ENCODE results near the gene ARHGEF1. TPM values are rescaled to one million over a fixed set of nuclear protein-coding genes. Genes with fewer than 3 reads are reported as not detected.

ARHGEF1 gene
- total RNA-seq, 1 donor from 2014 or later = 28.3 TPM

DNA sequence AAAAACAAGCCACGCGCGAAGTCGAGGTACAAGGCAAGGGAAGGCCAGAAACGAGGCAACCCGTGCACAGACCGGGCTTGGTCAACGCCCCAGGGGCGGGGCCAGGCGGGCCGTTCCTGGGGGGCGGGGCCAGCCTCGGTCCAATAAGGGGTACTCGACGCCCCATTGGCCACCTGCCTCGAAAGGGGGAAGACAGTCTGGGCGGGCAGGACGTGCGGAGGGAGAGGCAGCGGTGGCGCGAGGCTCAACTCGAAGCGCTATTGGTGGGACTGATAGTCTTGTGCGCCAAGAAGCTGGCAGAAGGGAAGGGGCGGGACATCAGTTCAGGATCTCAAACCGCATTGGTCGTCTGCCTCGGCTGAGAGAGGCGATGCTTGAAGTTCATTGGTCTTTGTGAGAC, 38.4 kb upstream of the ARHGEF1 start, which contains the start of gene LYPD4:
TSS of gene LYPD4 (minus strand) at position 83 of the 400 bp plus-strand sequence. CDS start 5,398 bp downstream, outside the sequence.
- Histone ChIP-seq H3K4me1 (no peaks in the 10 kb centered on the region), H3K27me3 (ENCODE audit: low read depth) (peaks cover 84% of the 10 kb centered on the region), H3K36me3 (no peaks in the 10 kb centered on the region), H3K27ac (replicated peaks) (no peak within 1 kb of the TSS), H3K4me3 (no peak within 1 kb of the TSS), H3K9me3 (replicated peaks) (no peaks in the 10 kb centered on the region)
- TF ChIP-seq, protein P1, sequence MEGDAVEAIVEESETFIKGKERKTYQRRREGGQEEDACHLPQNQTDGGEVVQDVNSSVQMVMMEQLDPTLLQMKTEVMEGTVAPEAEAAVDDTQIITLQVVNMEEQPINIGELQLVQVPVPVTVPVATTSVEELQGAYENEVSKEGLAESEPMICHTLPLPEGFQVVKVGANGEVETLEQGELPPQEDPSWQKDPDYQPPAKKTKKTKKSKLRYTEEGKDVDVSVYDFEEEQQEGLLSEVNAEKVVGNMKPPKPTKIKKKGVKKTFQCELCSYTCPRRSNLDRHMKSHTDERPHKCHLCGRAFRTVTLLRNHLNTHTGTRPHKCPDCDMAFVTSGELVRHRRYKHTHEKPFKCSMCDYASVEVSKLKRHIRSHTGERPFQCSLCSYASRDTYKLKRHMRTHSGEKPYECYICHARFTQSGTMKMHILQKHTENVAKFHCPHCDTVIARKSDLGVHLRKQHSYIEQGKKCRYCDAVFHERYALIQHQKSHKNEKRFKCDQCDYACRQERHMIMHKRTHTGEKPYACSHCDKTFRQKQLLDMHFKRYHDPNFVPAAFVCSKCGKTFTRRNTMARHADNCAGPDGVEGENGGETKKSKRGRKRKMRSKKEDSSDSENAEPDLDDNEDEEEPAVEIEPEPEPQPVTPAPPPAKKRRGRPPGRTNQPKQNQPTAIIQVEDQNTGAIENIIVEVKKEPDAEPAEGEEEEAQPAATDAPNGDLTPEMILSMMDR (IDR thresholded peaks at IDR 0.05; ENCODE audit: borderline replicate concordance) = no peak
- no peak for DNase-seq
- intact Hi-C loops (cut with micrococcal nuclease) = no loop called here

DNA sequence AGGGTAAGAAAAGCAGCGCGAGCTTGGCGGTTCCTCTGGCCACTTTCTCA, 38.2 kb upstream of the ARHGEF1 start, which contains the start of gene DMRTC2:
TSS of gene DMRTC2 (plus strand) at position 42 of the 50 bp plus-strand sequence. CDS start 2,387 bp downstream, outside the sequence.
- intact Hi-C loops (cut with micrococcal nuclease) = no loop called here
- Histone ChIP-seq H3K27me3 (ENCODE audit: low read depth) (peaks cover 81% of the 10 kb centered on the region), H3K27ac (replicated peaks) (no peak within 1 kb of the TSS), H3K36me3 (no peaks in the 10 kb centered on the region), H3K4me3 (no peak within 1 kb of the TSS), H3K4me1 (no peaks in the 10 kb centered on the region), H3K9me3 (replicated peaks) (no peaks in the 10 kb centered on the region)
- DNase-seq = no peak
- TF ChIP-seq, protein P1 (IDR thresholded peaks at IDR 0.05; ENCODE audit: borderline replicate concordance) = no peak

DNA sequence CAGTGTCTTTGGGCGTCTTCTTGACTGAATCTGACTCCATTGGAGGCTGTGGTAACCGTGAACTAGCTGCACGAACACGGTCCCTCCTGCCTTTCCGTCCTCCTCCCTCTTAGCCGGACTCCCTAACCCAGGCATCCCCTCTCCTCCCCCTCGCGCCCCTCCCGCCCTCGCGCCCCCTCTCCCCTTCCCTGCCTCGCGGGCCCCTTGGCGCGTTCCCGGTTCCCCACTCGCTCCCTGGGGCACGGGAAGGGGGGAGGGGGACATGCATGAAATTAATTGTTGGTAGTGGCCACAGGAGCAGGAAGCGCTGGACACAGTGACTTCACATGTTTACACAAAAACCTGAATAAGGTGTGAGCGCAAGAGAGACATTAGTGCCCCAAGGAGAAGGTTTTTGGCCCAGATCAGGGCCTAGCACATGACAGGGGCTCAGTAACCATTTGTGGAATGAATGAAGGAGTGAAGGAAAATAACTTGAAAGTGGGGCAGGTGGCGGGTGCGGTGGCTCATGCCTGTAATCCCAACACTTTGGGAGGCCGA, 37.9 kb upstream of the ARHGEF1 start:
- intact Hi-C loops (cut with micrococcal nuclease) = no loop called here
- peaks cover 80% of the 10 kb centered on the region for H3K27me3 ChIP-seq (ENCODE audit: low read depth)
- H3K27ac ChIP-seq (replicated peaks) = no peak overlapping the region
- H3K9me3 ChIP-seq (replicated peaks) = no peaks in the 10 kb centered on the region
- no peak overlapping the region for H3K4me3 ChIP-seq
- TF ChIP-seq, protein P1 (IDR thresholded peaks at IDR 0.05; ENCODE audit: borderline replicate concordance) = no peak
- no peaks in the 10 kb centered on the region for H3K4me1 ChIP-seq
- no peak for DNase-seq
- no peaks in the 10 kb centered on the region for H3K36me3 ChIP-seq

DNA sequence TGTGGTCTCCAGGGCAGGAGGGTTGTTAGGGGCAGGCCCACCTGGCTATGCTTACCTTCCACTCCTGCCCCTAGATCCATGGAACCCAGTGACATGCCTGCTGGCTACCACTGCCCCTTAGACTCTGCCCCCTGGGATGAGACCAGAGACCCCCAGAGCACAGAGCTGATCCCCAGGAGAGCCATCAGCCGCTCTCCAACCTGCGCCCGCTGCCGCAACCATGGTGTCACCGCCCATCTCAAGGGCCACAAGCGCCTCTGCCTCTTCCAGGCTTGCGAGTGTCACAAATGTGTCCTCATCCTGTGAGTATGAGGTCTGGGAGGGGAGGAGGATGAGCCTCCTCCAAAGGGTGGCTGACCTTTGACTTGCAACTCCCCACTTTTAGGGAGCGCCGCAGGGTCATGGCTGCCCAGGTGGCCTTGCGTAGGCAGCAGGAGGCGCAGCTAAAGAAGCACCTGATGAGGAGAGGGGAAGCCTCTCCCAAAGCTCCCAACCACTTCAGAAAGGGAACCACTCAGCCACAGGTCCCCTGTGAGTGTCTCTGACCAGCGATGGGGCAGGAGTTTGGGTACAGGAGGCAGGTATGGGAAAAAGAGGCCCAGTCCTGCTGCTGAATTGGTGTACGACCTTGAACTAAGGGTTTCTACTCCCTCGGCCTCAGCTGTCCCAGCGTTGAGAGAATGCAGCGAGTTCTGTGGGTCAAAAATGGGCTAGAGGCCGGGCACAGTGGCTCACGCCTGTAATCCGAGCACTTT, 35.5 kb upstream of the ARHGEF1 start:
- Histone ChIP-seq H3K36me3 (no peaks in the 10 kb centered on the region), H3K9me3 (replicated peaks) (no peaks in the 10 kb centered on the region), H3K4me1 (no peaks in the 10 kb centered on the region), H3K27me3 (ENCODE audit: low read depth) (peaks cover 77% of the 10 kb centered on the region), H3K27ac (replicated peaks) (no peak overlapping the region), H3K4me3 (no peak overlapping the region)
- TF ChIP-seq, protein P1 (IDR thresholded peaks at IDR 0.05; ENCODE audit: borderline replicate concordance) = no peak
- DNase-seq = no peak
- intact Hi-C loops (cut with micrococcal nuclease) = no loop called here

DNA sequence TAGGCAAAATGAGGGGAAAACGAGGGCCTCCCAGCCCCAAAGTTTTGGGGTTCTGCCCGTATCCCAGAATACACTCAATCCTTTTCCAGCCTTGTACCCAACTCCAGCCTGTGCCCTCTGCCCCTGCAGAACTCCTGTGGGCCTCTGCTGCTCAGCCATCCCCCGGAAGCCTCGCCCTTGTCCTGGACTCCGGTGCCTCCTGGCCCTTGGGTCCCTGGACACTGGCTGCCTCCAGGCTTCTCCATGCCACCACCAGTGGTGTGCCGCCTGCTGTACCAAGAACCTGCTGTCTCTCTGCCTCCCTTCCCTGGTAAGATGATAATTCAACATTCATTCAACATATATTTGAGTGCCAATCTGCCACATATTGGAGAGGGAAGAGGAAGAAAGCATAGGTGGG, 34.3 kb upstream of the ARHGEF1 start:
- H3K27me3 ChIP-seq (ENCODE audit: low read depth) = peaks cover 77% of the 10 kb centered on the region
- TF ChIP-seq, protein P1 (IDR thresholded peaks at IDR 0.05; ENCODE audit: borderline replicate concordance) = no peak
- no peaks in the 10 kb centered on the region for H3K9me3 ChIP-seq (replicated peaks)
- H3K27ac ChIP-seq (replicated peaks) = no peak overlapping the region
- no peaks in the 10 kb centered on the region for H3K4me1 ChIP-seq
- intact Hi-C loops (cut with micrococcal nuclease) = no loop called here
- no peak for DNase-seq
- H3K36me3 ChIP-seq = no peaks in the 10 kb centered on the region
- H3K4me3 ChIP-seq = no peak overlapping the region
